Stimulated activated CD4-positive, alpha-beta T cell treated with anti-CD3 and anti-CD28 coated beads, Interleukin-4, amount 100 ng/mL, for 48 hours (primary cell): ENCODE data around the gene HNRNPA2B1.
"Not testable (repeated sequence)": the region's sequence is repeated elsewhere in the genome, so short reads cannot be mapped to it uniquely, and the experiment has no call there.

Source experiments
- DNase-seq, 2 donors: peaks; one replicate each; pipeline ENCODE4 v3.0.0-alpha.2; 2020; ENCODE audit warnings: low read depth in 2 of 2

Gene HNRNPA2B1

DNA sequence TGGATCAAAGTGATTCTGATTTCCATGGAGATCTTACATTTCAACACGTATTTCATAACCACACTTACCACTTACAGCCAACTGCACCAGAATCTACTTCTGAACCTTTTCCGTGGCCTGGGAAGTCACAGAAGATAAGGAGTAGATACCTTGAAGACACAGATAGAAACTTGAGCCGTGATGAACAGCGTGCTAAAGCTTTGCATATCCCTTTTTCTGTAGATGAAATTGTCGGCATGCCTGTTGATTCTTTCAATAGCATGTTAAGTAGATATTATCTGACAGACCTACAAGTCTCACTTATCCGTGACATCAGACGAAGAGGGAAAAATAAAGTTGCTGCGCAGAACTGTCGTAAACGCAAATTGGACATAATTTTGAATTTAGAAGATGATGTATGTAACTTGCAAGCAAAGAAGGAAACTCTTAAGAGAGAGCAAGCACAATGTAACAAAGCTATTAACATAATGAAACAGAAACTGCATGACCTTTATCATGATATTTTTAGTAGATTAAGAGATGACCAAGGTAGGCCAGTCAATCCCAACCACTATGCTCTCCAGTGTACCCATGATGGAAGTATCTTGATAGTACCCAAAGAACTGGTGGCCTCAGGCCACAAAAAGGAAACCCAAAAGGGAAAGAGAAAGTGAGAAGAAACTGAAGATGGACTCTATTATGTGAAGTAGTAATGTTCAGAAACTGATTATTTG, 15.3 kb downstream of the HNRNPA2B1 start:
- no peak for DNase-seq

- DNase-seq, result not testable (repeated sequence)
Observed at GRCh38 chr7:26184281-26185101, 16.1 kb downstream of the HNRNPA2B1 start.

- no peak for DNase-seq
Observed at GRCh38 chr7:26183545-26184280, 16.8 kb downstream of the HNRNPA2B1 start.

GRCh38 chr7:26182706-26183105, 17.8 kb downstream of the HNRNPA2B1 start:
- DNase-seq, result no peak

- DNase-seq, result no peak
Observed at GRCh38 chr7:26182283-26182682, 18.3 kb downstream of the HNRNPA2B1 start.

- no peak for DNase-seq
Observed at GRCh38 chr7:26181474-26182227, 18.9 kb downstream of the HNRNPA2B1 start.

DNA sequence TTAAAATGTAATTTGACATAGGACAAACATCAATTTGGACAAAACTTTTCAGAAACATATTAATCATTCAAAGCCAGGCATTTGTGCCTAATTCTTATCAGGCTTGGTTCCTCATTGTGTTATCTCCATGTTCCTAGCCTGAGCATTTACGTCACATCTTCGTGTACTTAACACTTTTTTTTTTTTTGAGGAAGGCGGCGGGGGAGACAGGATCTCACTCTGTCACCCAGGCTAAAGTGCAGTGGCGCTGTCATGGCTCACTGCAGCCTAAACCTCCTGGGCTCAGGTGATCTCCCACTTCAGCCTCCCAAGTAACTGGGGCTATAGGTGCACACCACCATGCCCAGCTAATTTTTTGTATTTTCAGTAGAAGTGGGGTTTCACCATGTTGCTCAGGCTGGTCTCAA, 19.8 kb downstream of the HNRNPA2B1 start:
- no peak for DNase-seq

DNA sequence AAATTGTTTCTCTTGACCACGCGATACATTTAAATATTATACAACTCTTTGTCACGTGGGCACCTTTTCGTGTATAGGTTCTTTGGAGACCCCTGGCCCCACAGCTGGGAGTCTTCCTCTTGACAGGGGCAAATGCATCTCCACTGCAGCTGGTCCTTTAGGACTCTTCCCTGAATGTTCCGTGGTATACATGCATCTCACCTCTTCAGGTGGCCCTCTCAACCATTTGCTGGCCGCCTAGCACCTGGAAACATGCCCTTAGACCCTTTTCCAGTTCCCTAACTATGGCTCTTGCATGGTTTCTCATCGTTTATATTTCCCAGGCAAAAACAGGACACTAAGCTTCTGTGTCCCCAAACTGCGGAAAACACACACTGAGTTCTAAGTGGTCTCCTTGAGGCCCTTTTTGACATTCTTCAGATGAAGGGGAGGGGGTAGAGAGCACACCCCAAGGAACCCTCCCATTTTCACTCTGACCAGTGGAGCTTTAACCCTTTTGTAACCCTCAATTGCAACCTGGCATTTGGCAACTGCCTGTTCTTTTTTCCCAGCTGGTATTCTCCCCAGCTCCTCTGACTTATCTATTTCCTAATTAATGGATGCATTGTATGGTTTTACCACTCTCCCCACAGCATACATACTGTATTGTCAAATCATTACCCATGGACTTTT, 20.6 kb downstream of the HNRNPA2B1 start:
- DNase-seq, result no peak

DNA sequence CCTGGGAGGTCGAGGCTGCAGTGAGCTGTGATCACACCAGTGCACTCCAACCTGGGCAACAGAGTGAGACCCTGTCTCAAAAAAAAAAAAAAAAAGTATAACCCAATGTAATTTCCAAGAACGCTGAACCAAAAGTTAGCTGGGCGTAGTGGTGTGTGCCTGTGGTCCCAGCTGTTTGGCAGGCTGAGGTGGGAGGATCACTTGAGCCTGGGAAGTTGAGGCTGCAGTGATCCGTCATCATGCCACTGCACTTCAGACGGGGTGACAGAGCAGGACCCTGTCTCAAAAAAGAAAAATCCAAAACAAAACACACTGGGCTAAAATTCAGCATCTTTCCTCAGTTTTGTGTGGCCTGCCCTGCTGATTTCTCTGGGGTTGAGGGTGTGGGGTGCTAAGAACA, 21.1 kb downstream of the HNRNPA2B1 start:
- DNase-seq, result no peak

DNA sequence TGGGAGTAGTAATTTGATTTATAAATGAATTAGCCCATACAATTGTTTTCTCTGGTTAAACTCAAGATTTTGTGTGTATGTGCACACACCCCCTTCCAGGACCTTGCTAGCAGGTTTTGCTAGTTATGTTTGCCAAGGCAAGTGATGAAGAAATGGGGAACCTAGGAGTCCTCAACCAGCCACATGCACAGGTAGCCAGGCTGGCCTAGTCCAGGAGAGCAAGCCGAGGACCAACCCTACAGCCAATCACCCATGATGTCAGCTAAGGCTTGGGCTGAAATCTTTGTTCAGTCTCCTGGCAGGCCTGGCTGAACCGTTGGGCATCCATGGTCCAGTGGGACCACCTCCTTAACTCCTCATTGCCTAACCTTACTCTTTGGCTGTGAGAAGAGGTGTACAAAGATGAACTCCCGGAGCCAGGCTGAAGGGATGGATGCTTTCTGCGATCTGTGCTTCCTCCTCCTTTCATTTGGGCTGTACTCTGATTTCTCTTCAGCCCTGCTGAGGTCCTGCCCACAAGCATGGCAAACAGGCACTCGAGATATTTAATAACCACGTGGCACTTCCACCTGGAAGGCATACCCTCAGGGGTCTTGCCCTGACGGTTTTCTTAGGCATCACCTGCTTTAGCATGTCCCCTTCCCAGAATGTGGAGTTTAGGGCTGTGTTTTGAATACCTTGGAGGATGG, 22.1 kb downstream of the HNRNPA2B1 start:
- no peak for DNase-seq

GRCh38 chr7:26177269-26177668, 23.3 kb downstream of the HNRNPA2B1 start:
- DNase-seq, result not testable (repeated sequence)

- not testable (repeated sequence) for DNase-seq
Observed at GRCh38 chr7:26176696-26177095, 23.9 kb downstream of the HNRNPA2B1 start.

- DNase-seq, result not testable (repeated sequence)
Observed at GRCh38 chr7:26175903-26176302, 24.6 kb downstream of the HNRNPA2B1 start.

- DNase-seq, result no peak
Observed at GRCh38 chr7:26172048-26172447, 28.5 kb downstream of the HNRNPA2B1 start.

GRCh38 chr7:26171601-26172000, 28.9 kb downstream of the HNRNPA2B1 start:
- no peak for DNase-seq

DNA sequence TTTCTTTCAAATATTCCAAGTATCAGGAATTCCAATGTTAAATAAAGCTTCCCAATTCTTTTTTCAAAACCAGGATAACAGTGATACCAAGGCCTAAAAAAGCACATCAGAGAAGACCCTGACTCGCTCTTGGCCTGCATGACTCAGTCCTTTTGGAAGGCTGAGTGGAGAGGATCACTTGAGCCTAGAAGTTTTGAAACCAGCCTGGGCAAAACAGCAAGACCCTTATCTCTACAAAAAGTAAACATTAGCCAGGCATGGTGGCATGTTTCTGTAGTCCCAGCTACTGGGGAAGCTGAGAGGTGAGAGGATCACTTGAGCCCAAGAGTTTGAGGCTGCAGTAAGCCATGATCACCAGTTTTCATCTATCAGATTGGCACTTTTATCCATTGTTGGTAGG, 29.9 kb downstream of the HNRNPA2B1 start:
- DNase-seq, result no peak

DNA sequence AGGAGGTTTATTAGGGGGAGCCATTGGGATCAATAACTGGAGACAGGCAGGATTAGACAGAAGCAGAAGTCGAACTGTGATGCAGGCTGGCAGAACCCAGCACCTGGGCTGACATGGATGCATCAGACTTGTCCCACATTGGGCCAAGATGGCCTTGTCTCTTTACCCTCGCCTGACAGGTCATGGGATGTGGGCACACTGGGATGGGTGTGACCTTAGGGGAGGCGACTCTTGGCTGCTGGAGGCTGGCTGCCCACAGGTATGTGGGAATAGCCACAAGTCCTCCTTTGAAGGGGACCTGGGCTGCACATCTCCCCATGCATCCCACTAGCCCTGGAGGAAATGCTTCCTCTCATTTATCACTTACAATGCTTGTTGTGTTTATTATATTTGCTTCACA, 31.3 kb downstream of the HNRNPA2B1 start:
- no peak for DNase-seq

DNA sequence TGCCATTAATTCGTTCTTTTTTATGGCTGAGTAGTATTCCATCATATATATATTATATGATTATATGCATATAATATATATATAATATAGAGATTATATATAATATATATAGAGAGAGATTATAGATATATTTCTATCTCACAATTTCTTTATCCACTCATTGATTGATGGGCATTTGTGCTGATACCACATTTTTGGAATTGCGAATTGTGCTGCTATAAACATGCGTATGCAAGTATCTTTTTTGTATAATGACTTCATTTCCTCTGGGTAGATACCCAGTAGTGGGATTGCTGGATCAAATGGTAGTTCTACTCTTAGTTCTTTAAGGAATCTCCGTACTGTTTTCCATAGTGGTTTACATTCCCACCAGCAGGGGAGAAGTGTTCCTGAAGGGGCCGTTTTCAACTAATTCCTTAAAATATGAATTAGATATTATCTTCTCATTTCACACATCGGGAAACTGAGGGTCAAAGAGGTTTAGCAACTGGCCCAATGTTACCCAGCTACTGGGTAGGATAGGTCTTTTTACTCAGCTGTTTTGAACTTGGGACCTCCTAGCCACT, 32.0 kb downstream of the HNRNPA2B1 start:
- DNase-seq, result no peak

- DNase-seq, result no peak
Observed at GRCh38 chr7:26167303-26167934, 33.1 kb downstream of the HNRNPA2B1 start.
